Medulla oblongata (tissue), 1 donor: ENCODE results near the gene GPR42.
"Not testable (repeated sequence)": the region's sequence is repeated elsewhere in the genome, so short reads cannot be mapped to it uniquely, and the experiment has no call there.

Experiments used
- DNase-seq: peaks from one replicate; pipeline ENCODE4 v3.0.0-alpha.2; 2015; ENCODE audit errors: extremely low spot score

The GPR42 gene

GRCh38 chr19:35392742-35393715, 22.2 kb downstream of the GPR42 start:
- peak; percentile 5 for DNase-seq

GRCh38 chr19:35395382-35396199, 24.7 kb downstream of the GPR42 start:
- peak; percentile 7 for DNase-seq

GRCh38 chr19:35396240-35396885, 25.5 kb downstream of the GPR42 start:
- DNase-seq: no peak

GRCh38 chr19:35397064-35397463, 26.2 kb downstream of the GPR42 start:
- no peak for DNase-seq

GRCh38 chr19:35398570-35398969, 27.7 kb downstream of the GPR42 start:
- DNase-seq: no peak

- no peak for DNase-seq
Measured at GRCh38 chr19:35399231-35399630, 28.4 kb downstream of the GPR42 start.

- no peak for DNase-seq
Measured at GRCh38 chr19:35399948-35400772, 29.3 kb downstream of the GPR42 start.

- no peak for DNase-seq
Measured at GRCh38 chr19:35400773-35401100, 29.9 kb downstream of the GPR42 start.

GRCh38 chr19:35401416-35401815, 30.5 kb downstream of the GPR42 start:
- not testable (repeated sequence) for DNase-seq

GRCh38 chr19:35403116-35403760, 32.4 kb downstream of the GPR42 start:
- no peak for DNase-seq

- DNase-seq: no peak
Measured at GRCh38 chr19:35404879-35405622, 34.2 kb downstream of the GPR42 start.

- no peak for DNase-seq
Measured at GRCh38 chr19:35407619-35408018, 36.8 kb downstream of the GPR42 start.

- no peak for DNase-seq
Measured at GRCh38 chr19:35408284-35409171, 37.7 kb downstream of the GPR42 start.

- no peak for DNase-seq
Measured at GRCh38 chr19:35409191-35409590, 38.3 kb downstream of the GPR42 start.

GRCh38 chr19:35410487-35410886, 39.6 kb downstream of the GPR42 start:
- DNase-seq: no peak

- DNase-seq: no peak
Measured at GRCh38 chr19:35414442-35414841, 43.6 kb downstream of the GPR42 start.

- no peak for DNase-seq
Measured at GRCh38 chr19:35416331-35416730, 45.5 kb downstream of the GPR42 start.

GRCh38 chr19:35417278-35417677, 46.4 kb downstream of the GPR42 start:
- no peak for DNase-seq
